ENCODE results near the gene STK32C.

The STK32C gene

GRCh38 chr10:132349766-132350165 is 42.0 kb upstream of the STK32C start:
- no peak overlapping the region for H4K5ac ChIP-seq (ENCODE audit: low read length)
- H3K23ac ChIP-seq (ENCODE audit: low read length), result no peak overlapping the region
- no peak overlapping the region for H3K4ac ChIP-seq (ENCODE audit: low read depth, low read length)
- H2BK120ac ChIP-seq (ENCODE audit: low read depth, low read length), result no peak overlapping the region
- no peak overlapping the region for H2BK5ac ChIP-seq (ENCODE audit: low read length)
- H3K27ac ChIP-seq (ENCODE audit: low read depth, low read length), result no peak overlapping the region
- H3K36me3 ChIP-seq (ENCODE audit: control insufficient read depth, insufficient read depth, low read length), result no peaks in the 10 kb centered on the region
- DNase-seq, result no peak
- H2BK15ac ChIP-seq (replicated peaks; ENCODE audit: low read depth), result no peak overlapping the region
- no peak overlapping the region for H4K8ac ChIP-seq (ENCODE audit: low read depth, low read length)
- H3K18ac ChIP-seq (ENCODE audit: low read length), result no peak overlapping the region
- no peaks in the 10 kb centered on the region for H3K79me1 ChIP-seq (ENCODE audit: low read length)
- WGBS (ENCODE audit: extremely low coverage, insufficient coverage, low lambda C conversion rate), result no CpG with 5 or more reads among the region's 6 CpGs
- H3K56ac ChIP-seq (ENCODE audit: low read length), result no peak overlapping the region
- H3K27me3 ChIP-seq (ENCODE audit: insufficient read depth, low read length, poor library complexity), result no peaks in the 10 kb centered on the region
- no peak overlapping the region for H3K4me3 ChIP-seq (ENCODE audit: low read length)
- no peak overlapping the region for H3K4me2 ChIP-seq (ENCODE audit: low read length)
- no peaks in the 10 kb centered on the region for H3K4me1 ChIP-seq (ENCODE audit: control insufficient read depth, low read depth, low read length)
- no peaks in the 10 kb centered on the region for H3K79me2 ChIP-seq (ENCODE audit: control insufficient read depth, insufficient read depth, low read length)
- H3K9ac ChIP-seq (ENCODE audit: low read length), result no peak overlapping the region
- H2AK5ac ChIP-seq (ENCODE audit: low read length), result no peak overlapping the region

DNA sequence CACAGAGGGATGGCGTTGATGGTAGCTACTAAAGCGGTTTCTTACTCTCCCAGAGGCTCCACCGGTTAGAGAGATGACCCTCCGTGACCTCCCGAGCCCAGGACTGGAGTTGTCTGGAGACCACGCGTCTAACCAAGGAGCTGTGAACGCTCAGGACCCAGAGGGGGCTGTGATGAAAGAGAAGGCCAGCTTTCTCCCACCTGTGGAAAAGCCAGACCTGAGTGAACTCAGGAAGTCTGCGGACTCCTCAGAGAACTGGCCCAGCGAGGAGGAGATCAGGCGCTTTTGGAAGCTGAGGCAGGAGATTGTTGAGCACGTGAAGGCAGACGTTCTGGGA is 40.1 kb upstream of the STK32C start:
- no peak overlapping the region for H3K27ac ChIP-seq (ENCODE audit: low read depth, low read length)
- no peaks in the 10 kb centered on the region for H3K27me3 ChIP-seq (ENCODE audit: insufficient read depth, low read length, poor library complexity)
- H3K4me1 ChIP-seq (ENCODE audit: control insufficient read depth, low read depth, low read length), result no peaks in the 10 kb centered on the region
- no peak overlapping the region for H2BK120ac ChIP-seq (ENCODE audit: low read depth, low read length)
- H3K4me3 ChIP-seq (ENCODE audit: low read length), result no peak overlapping the region
- H3K79me2 ChIP-seq (ENCODE audit: control insufficient read depth, insufficient read depth, low read length), result no peaks in the 10 kb centered on the region
- H3K18ac ChIP-seq (ENCODE audit: low read length), result no peak overlapping the region
- no peaks in the 10 kb centered on the region for H3K36me3 ChIP-seq (ENCODE audit: control insufficient read depth, insufficient read depth, low read length)
- H3K4me2 ChIP-seq (ENCODE audit: low read length), result no peak overlapping the region
- no CpG with 5 or more reads among the region's 13 CpGs for WGBS (ENCODE audit: extremely low coverage, insufficient coverage, low lambda C conversion rate)
- H4K8ac ChIP-seq (ENCODE audit: low read depth, low read length), result no peak overlapping the region
- H2BK15ac ChIP-seq (replicated peaks; ENCODE audit: low read depth), result no peak overlapping the region
- H3K23ac ChIP-seq (ENCODE audit: low read length), result no peak overlapping the region
- no peak overlapping the region for H3K56ac ChIP-seq (ENCODE audit: low read length)
- H4K5ac ChIP-seq (ENCODE audit: low read length), result no peak overlapping the region
- no peak overlapping the region for H2AK5ac ChIP-seq (ENCODE audit: low read length)
- H2BK5ac ChIP-seq (ENCODE audit: low read length), result no peak overlapping the region
- no peak for DNase-seq
- no peak overlapping the region for H3K4ac ChIP-seq (ENCODE audit: low read depth, low read length)
- H3K79me1 ChIP-seq (ENCODE audit: low read length), result no peaks in the 10 kb centered on the region
- H3K9ac ChIP-seq (ENCODE audit: low read length), result no peak overlapping the region

GRCh38 chr10:132347211-132347930 is 39.6 kb upstream of the STK32C start:
- Histone ChIP-seq H3K18ac (ENCODE audit: low read length) (no peak overlapping the region), H4K5ac (ENCODE audit: low read length) (no peak overlapping the region), H3K36me3 (ENCODE audit: control insufficient read depth, insufficient read depth, low read length) (no peaks in the 10 kb centered on the region), H3K27me3 (ENCODE audit: insufficient read depth, low read length, poor library complexity) (no peaks in the 10 kb centered on the region), H3K4ac (ENCODE audit: low read depth, low read length) (no peak overlapping the region), H3K4me3 (ENCODE audit: low read length) (no peak overlapping the region), H3K23ac (ENCODE audit: low read length) (no peak overlapping the region), H2AK5ac (ENCODE audit: low read length) (no peak overlapping the region), H3K4me1 (ENCODE audit: control insufficient read depth, low read depth, low read length) (no peaks in the 10 kb centered on the region), H3K9ac (ENCODE audit: low read length) (no peak overlapping the region), H2BK5ac (ENCODE audit: low read length) (no peak overlapping the region), H4K8ac (ENCODE audit: low read depth, low read length) (no peak overlapping the region), H2BK15ac (replicated peaks; ENCODE audit: low read depth) (no peak overlapping the region), H3K79me2 (ENCODE audit: control insufficient read depth, insufficient read depth, low read length) (no peaks in the 10 kb centered on the region), H2BK120ac (ENCODE audit: low read depth, low read length) (no peak overlapping the region), H3K79me1 (ENCODE audit: low read length) (no peaks in the 10 kb centered on the region), H3K56ac (ENCODE audit: low read length) (no peak overlapping the region), H3K27ac (ENCODE audit: low read depth, low read length) (no peak overlapping the region), H3K4me2 (ENCODE audit: low read length) (no peak overlapping the region)
- DNase-seq, result no peak
- WGBS (ENCODE audit: extremely low coverage, insufficient coverage, low lambda C conversion rate), result no CpG with 5 or more reads among the region's 23 CpGs

GRCh38 chr10:132346806-132347205 is 39.1 kb upstream of the STK32C start:
- no peak overlapping the region for H3K56ac ChIP-seq (ENCODE audit: low read length)
- no peaks in the 10 kb centered on the region for H3K36me3 ChIP-seq (ENCODE audit: control insufficient read depth, insufficient read depth, low read length)
- no peak overlapping the region for H3K23ac ChIP-seq (ENCODE audit: low read length)
- H2BK15ac ChIP-seq (replicated peaks; ENCODE audit: low read depth), result no peak overlapping the region
- no peak overlapping the region for H3K27ac ChIP-seq (ENCODE audit: low read depth, low read length)
- H3K9ac ChIP-seq (ENCODE audit: low read length), result no peak overlapping the region
- H2BK120ac ChIP-seq (ENCODE audit: low read depth, low read length), result no peak overlapping the region
- no peak overlapping the region for H3K18ac ChIP-seq (ENCODE audit: low read length)
- H3K4ac ChIP-seq (ENCODE audit: low read depth, low read length), result no peak overlapping the region
- H3K79me1 ChIP-seq (ENCODE audit: low read length), result no peaks in the 10 kb centered on the region
- H3K79me2 ChIP-seq (ENCODE audit: control insufficient read depth, insufficient read depth, low read length), result no peaks in the 10 kb centered on the region
- no peak overlapping the region for H3K4me2 ChIP-seq (ENCODE audit: low read length)
- H3K4me3 ChIP-seq (ENCODE audit: low read length), result no peak overlapping the region
- H3K4me1 ChIP-seq (ENCODE audit: control insufficient read depth, low read depth, low read length), result no peaks in the 10 kb centered on the region
- H2AK5ac ChIP-seq (ENCODE audit: low read length), result no peak overlapping the region
- no peaks in the 10 kb centered on the region for H3K27me3 ChIP-seq (ENCODE audit: insufficient read depth, low read length, poor library complexity)
- no peak overlapping the region for H4K5ac ChIP-seq (ENCODE audit: low read length)
- no peak overlapping the region for H4K8ac ChIP-seq (ENCODE audit: low read depth, low read length)
- WGBS (ENCODE audit: extremely low coverage, insufficient coverage, low lambda C conversion rate), result no CpG with 5 or more reads among the region's 9 CpGs
- no peak for DNase-seq
- no peak overlapping the region for H2BK5ac ChIP-seq (ENCODE audit: low read length)

- Histone ChIP-seq H3K36me3 (ENCODE audit: control insufficient read depth, insufficient read depth, low read length) (no peaks in the 10 kb centered on the region), H3K4me2 (ENCODE audit: low read length) (no peak overlapping the region), H2BK120ac (ENCODE audit: low read depth, low read length) (no peak overlapping the region), H3K79me1 (ENCODE audit: low read length) (no peaks in the 10 kb centered on the region), H2BK15ac (replicated peaks; ENCODE audit: low read depth) (no peak overlapping the region), H3K27ac (ENCODE audit: low read depth, low read length) (no peak overlapping the region), H2BK5ac (ENCODE audit: low read length) (no peak overlapping the region), H3K4me1 (ENCODE audit: control insufficient read depth, low read depth, low read length) (no peaks in the 10 kb centered on the region), H3K4me3 (ENCODE audit: low read length) (no peak overlapping the region), H3K4ac (ENCODE audit: low read depth, low read length) (no peak overlapping the region), H3K56ac (ENCODE audit: low read length) (no peak overlapping the region), H3K27me3 (ENCODE audit: insufficient read depth, low read length, poor library complexity) (no peaks in the 10 kb centered on the region), H4K5ac (ENCODE audit: low read length) (no peak overlapping the region), H2AK5ac (ENCODE audit: low read length) (no peak overlapping the region), H3K79me2 (ENCODE audit: control insufficient read depth, insufficient read depth, low read length) (no peaks in the 10 kb centered on the region), H3K23ac (ENCODE audit: low read length) (no peak overlapping the region), H4K8ac (ENCODE audit: low read depth, low read length) (no peak overlapping the region), H3K18ac (ENCODE audit: low read length) (no peak overlapping the region), H3K9ac (ENCODE audit: low read length) (no peak overlapping the region)
- WGBS (ENCODE audit: extremely low coverage, insufficient coverage, low lambda C conversion rate), result no CpG with 5 or more reads among the region's 7 CpGs
- no peak for DNase-seq
Measured at GRCh38 chr10:132345345-132345744, 37.6 kb upstream of the STK32C start.

DNA sequence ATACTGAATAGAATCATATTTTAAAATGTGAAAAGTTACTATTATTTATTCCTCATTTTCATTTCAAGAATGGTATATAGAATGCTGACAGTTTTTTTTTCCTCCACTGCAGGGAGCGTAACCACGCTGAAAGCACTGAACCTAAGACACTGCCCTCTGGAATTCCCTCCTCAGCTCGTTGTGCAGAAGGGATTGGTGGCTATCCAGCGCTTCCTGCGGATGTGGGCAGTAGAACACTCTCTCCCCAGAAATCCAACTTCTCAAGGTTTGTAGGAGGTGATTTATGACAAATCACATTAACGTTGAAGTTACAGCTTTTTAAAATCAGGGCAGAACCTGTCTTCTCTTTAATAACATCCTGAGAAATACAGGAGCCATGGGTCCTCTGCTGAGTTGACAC is 36.6 kb upstream of the STK32C start:
- Histone ChIP-seq H3K27me3 (ENCODE audit: insufficient read depth, low read length, poor library complexity) (no peaks in the 10 kb centered on the region), H4K5ac (ENCODE audit: low read length) (no peak overlapping the region), H3K79me2 (ENCODE audit: control insufficient read depth, insufficient read depth, low read length) (no peaks in the 10 kb centered on the region), H3K27ac (ENCODE audit: low read depth, low read length) (no peak overlapping the region), H4K8ac (ENCODE audit: low read depth, low read length) (no peak overlapping the region), H3K4me1 (ENCODE audit: control insufficient read depth, low read depth, low read length) (no peaks in the 10 kb centered on the region), H3K4ac (ENCODE audit: low read depth, low read length) (no peak overlapping the region), H3K9ac (ENCODE audit: low read length) (no peak overlapping the region), H3K4me2 (ENCODE audit: low read length) (no peak overlapping the region), H2BK15ac (replicated peaks; ENCODE audit: low read depth) (no peak overlapping the region), H2BK120ac (ENCODE audit: low read depth, low read length) (no peak overlapping the region), H2BK5ac (ENCODE audit: low read length) (no peak overlapping the region), H2AK5ac (ENCODE audit: low read length) (no peak overlapping the region), H3K4me3 (ENCODE audit: low read length) (no peak overlapping the region), H3K56ac (ENCODE audit: low read length) (no peak overlapping the region), H3K79me1 (ENCODE audit: low read length) (no peaks in the 10 kb centered on the region), H3K23ac (ENCODE audit: low read length) (no peak overlapping the region), H3K18ac (ENCODE audit: low read length) (no peak overlapping the region), H3K36me3 (ENCODE audit: control insufficient read depth, insufficient read depth, low read length) (no peaks in the 10 kb centered on the region)
- DNase-seq, result no peak
- no CpG with 5 or more reads among the region's 6 CpGs for WGBS (ENCODE audit: extremely low coverage, insufficient coverage, low lambda C conversion rate)
